K562 (cell line): ENCODE measurements around the gene GGA3. TPM values are rescaled to one million over a fixed set of nuclear protein-coding genes. Genes with fewer than 3 reads are reported as not detected.

ENCODE experiments used
- ATAC-seq: fragments of 200-7000 bp; cut with Tn5 transposase; 3 replicates; pipeline ENCODE4 v1.9.1; 2020; ENCODE audit warnings: moderate library complexity
- BruUV-seq: library from RNA; stranded (reverse); fragments of 400-500 nt; replicated peaks from 2 replicates; lab custom pipeline; 2021; lab: Mats Ljungman, UMichigan
- CTCF ChIA-PET: fragments of 300-600 bp; formaldehyde crosslinking; extraction: SDS; loops from one replicate; lab custom pipeline; 2021; ENCODE audit warnings: low intra/inter-chr PET ratio; lab: Yijun Ruan, JAX
- POLR2A ChIA-PET: fragments of 300-600, 350-650 bp; sonication (Branson Sonifier 250); formaldehyde crosslinking; extraction: SDS; loops from one replicate; lab custom pipeline; 2021; ENCODE audit warnings: antibody characterized with exemption, inconsistent platforms; lab: Yijun Ruan, JAX
- DNase-seq, 4 experiments: peaks; one replicate each; pipeline versions ENCODE4 v3.0.0 to v3.0.0-alpha.2; 2011 to 2018; ENCODE audit warnings: low spot score in 3 of 4, mixed read lengths in 3 of 4; ENCODE audit errors: extremely low read depth in 1 of 4
- FAIRE-seq: peaks from 2 replicates; lab custom pipeline; 2011; peaks lifted over from hg19 to GRCh38; lab: Jason Lieb, UNC
- H2AFZ ChIP-seq: 2 replicates; pipeline ENCODE4 v1.6.0; 2011; ENCODE audit warnings: low read depth, low read length, control low read depth, inconsistent platforms
- H3K27ac ChIP-seq: fragments of 200-600 bp; 3 replicates; pipeline ENCODE4 v1.8.0; 2011; ENCODE audit warnings: low read depth, mild to moderate bottlenecking, control low read depth, inconsistent platforms, low read length, moderate library complexity, mixed read lengths; ENCODE audit errors: extremely low read depth
- H3K27me3 ChIP-seq, 2 experiments: fragments of 300-600 bp in 1 of 2; 2 replicates in 1 of 2; 3 replicates in 1 of 2; pipeline versions ENCODE4 v1.6.0 to v1.8.0; 2011; ENCODE audit warnings: inconsistent platforms in 2 of 2, low read length in 2 of 2, mild to moderate bottlenecking in 1 of 2, mixed read lengths in 1 of 2, moderate library complexity in 1 of 2; ENCODE audit not compliant: control insufficient read depth in 2 of 2, insufficient read depth in 2 of 2
- H3K36me3 ChIP-seq: fragments of 300-600 bp; 3 replicates; pipeline ENCODE4 v1.8.0; 2011; ENCODE audit warnings: mild to moderate bottlenecking, low read length, inconsistent platforms; ENCODE audit not compliant: control insufficient read depth, insufficient read depth
- H3K4me1 ChIP-seq, 2 experiments: fragments of 200-600 bp in 1 of 2; replicated peaks in 1 of 2; 2 replicates in 1 of 2; 3 replicates in 1 of 2; pipeline versions ENCODE4 v1.5.1 to v1.8.0; 2011; ENCODE audit warnings: inconsistent platforms in 2 of 2, low read length in 2 of 2, mild to moderate bottlenecking in 1 of 2, mixed read lengths in 1 of 2, moderate library complexity in 1 of 2; ENCODE audit not compliant: control insufficient read depth in 2 of 2, insufficient read depth in 2 of 2
- H3K4me2 ChIP-seq: 2 replicates; pipeline ENCODE4 v1.6.1; 2011; ENCODE audit warnings: low read length, control low read depth, inconsistent platforms, mixed read lengths; ENCODE audit not compliant: insufficient read depth
- H3K4me3 ChIP-seq: fragments of 200-600 bp; sonication (generic), shearing (Covaris generic); 2 replicates; pipeline ENCODE4 v1.5.1; 2016; ENCODE audit warnings: control low read depth, inconsistent platforms
- H3K79me2 ChIP-seq: fragments of 200-600 bp; 3 replicates; pipeline ENCODE4 v1.8.0; 2011; ENCODE audit warnings: low read length, inconsistent platforms; ENCODE audit not compliant: control insufficient read depth, insufficient read depth
- H3K9ac ChIP-seq, 2 experiments: 2 replicates each; pipeline versions ENCODE4 v1.6.0 to v1.6.1; 2011; ENCODE audit warnings: low read depth in 2 of 2, low read length in 2 of 2, control low read depth in 1 of 2, inconsistent platforms in 1 of 2, mild to moderate bottlenecking in 1 of 2, mixed read lengths in 1 of 2; ENCODE audit not compliant: insufficient read depth in 1 of 2
- H3K9me1 ChIP-seq: one replicate; pipeline ENCODE4 v1.6.0; 2011; ENCODE audit warnings: inconsistent platforms, mild to moderate bottlenecking, low read length, moderate library complexity; ENCODE audit not compliant: control insufficient read depth, insufficient read depth
- H3K9me3 ChIP-seq: replicated peaks from 2 replicates; pipeline ENCODE4 v1.5.1; 2011; ENCODE audit warnings: low read depth, low read length, inconsistent platforms; ENCODE audit not compliant: control insufficient read depth, insufficient read depth
- H4K20me1 ChIP-seq: replicated peaks from 2 replicates; pipeline ENCODE4 v1.6.1; 2011; ENCODE audit warnings: low read length, inconsistent platforms, mixed read lengths; ENCODE audit not compliant: control insufficient read depth, insufficient read depth
- AFF1 ChIP-seq, 2 experiments: fragments of 450-650 bp; IDR thresholded peaks; 2 replicates each; pipeline ENCODE4 v1.6.1; 2018; ENCODE audit warnings: mild to moderate bottlenecking in 2 of 2, low read depth in 1 of 2; ENCODE audit not compliant: partially characterized antibody in 2 of 2
- BCL6 ChIP-seq: fragments of 250-450 bp; sonication (Bioruptor Pico); IDR thresholded peaks from 2 replicates; pipeline ENCODE4 v1.4.0; 2020
- BRD4 ChIP-seq: fragments of 200-600 bp; sonication (generic); IDR thresholded peaks from 2 replicates; pipeline ENCODE4 v1.6.1; 2017; ENCODE audit warnings: inconsistent platforms
- CBFA2T3 ChIP-seq: fragments of 450-650 bp; IDR thresholded peaks from 2 replicates; pipeline ENCODE4 v1.6.1; 2017
- ELF2 ChIP-seq: fragments of 250-450 bp; sonication (Bioruptor Pico); IDR thresholded peaks from 2 replicates; pipeline ENCODE4 v1.5.0; 2021; ENCODE audit warnings: mild to moderate bottlenecking
- GABPB1 ChIP-seq: sonication (generic); formaldehyde crosslinking; IDR thresholded peaks from 2 replicates; pipeline ENCODE4 v1.8.0; 2022; ENCODE audit warnings: mild to moderate bottlenecking, missing genetic modification reagents
- MYC ChIP-seq, 2 experiments: fragments of 250-450 bp in 1 of 2; sonication (Bioruptor Pico) in 1 of 2; IDR thresholded peaks; 2 replicates each; pipeline versions ENCODE4 v1.5.1 to v1.6.1; 2012 to 2021; ENCODE audit warnings: low read depth in 2 of 2, borderline replicate concordance in 1 of 2, improper control_type of control experiment in 1 of 2, low read length in 1 of 2, mild to moderate bottlenecking in 1 of 2, moderate library complexity in 1 of 2
- PHTF2 ChIP-seq: fragments of 250-450 bp; sonication (Bioruptor Pico); IDR thresholded peaks from 2 replicates; pipeline ENCODE4 v1.5.0; 2021; ENCODE audit warnings: mild to moderate bottlenecking
- SRF ChIP-seq, 2 experiments: fragments of 250-450, 450-650 bp in 1 of 2; sonication (Bioruptor Pico) in 1 of 2; sonication (generic) in 1 of 2; formaldehyde crosslinking; IDR thresholded peaks; 2 replicates each; pipeline versions ENCODE4 v1.5.0 to v1.5.1; 2020 to 2022; ENCODE audit warnings: mild to moderate bottlenecking in 1 of 2, missing genetic modification reagents in 1 of 2
- SRSF1 ChIP-seq: fragments of 200-400 bp; formaldehyde crosslinking; IDR thresholded peaks from 2 replicates; pipeline ENCODE4 v1.6.1; 2017; ENCODE audit warnings: mild to moderate bottlenecking, low read depth, low read length, moderate library complexity
- TAL1 ChIP-seq: fragments of 450-650 bp; IDR thresholded peaks from 2 replicates; pipeline ENCODE4 v1.6.1; 2016; ENCODE audit warnings: mild to moderate bottlenecking
- TBP ChIP-seq: optimal IDR thresholded peaks from 2 replicates; pipeline ENCODE3; 2011; ENCODE audit warnings: low read depth, low read length, improper control_type of control experiment
- ZBTB5 ChIP-seq: fragments of 450-650 bp; IDR thresholded peaks from 2 replicates; pipeline ENCODE4 v1.6.1; 2017; ENCODE audit warnings: antibody characterized with exemption
- ZNF121 ChIP-seq: sonication (generic); formaldehyde crosslinking; conservative IDR thresholded peaks from 2 replicates; pipeline ENCODE4 v1.8.0; 2022; ENCODE audit warnings: missing genetic modification reagents
- ZNF224 ChIP-seq: sonication (generic); formaldehyde crosslinking; IDR thresholded peaks from 2 replicates; pipeline ENCODE4 v1.8.0; 2022; ENCODE audit warnings: mild to moderate bottlenecking, missing genetic modification reagents
- ZNF24 ChIP-seq: fragments of 450-650 bp; IDR thresholded peaks from 2 replicates; pipeline ENCODE4 v1.6.1; 2016
- ZNF311 ChIP-seq: fragments of 250-450 bp; sonication (Bioruptor Pico); IDR thresholded peaks from 2 replicates; pipeline ENCODE4 v1.4.0; 2020; ENCODE audit warnings: mild to moderate bottlenecking, moderate library complexity
- WGBS: fragments of 100-300 bp; shearing (Covaris generic); methylation state at CpG from one replicate; pipeline ENCODE4 v1.1.6; 2016; ENCODE audit warnings: low coverage, mixed read lengths; ENCODE audit not compliant: insufficient coverage; ENCODE audit errors: missing lambda C conversion rate; 5-methylcytosine and 5-hydroxymethylcytosine counted together
- in situ Hi-C: fragments of 300-500 bp; cut with MboI; formaldehyde crosslinking; loops from 4 replicates; pipeline ENCODE4 v1.15.0; 2018; ENCODE audit warnings: inconsistent platforms, mixed read lengths
- intact Hi-C: fragments of 100-400 bp; cut with micrococcal nuclease; formaldehyde crosslinking; loops from 2 replicates; pipeline ENCODE4 v1.14.2; 2022
- polyA plus RNA-seq, 8 experiments: library from polyadenylated mRNA; depleted of rRNA in 4 of 8; stranded (reverse) in 5 of 8; unstranded in 3 of 8; fragments of >200 nt; fragmentation: Nextera tagmentation in 2 of 8; fragmentation: Illumina TruSeq in 1 of 8; extraction: Ambion mirVana in 2 of 8; extraction: Trizol in 1 of 8; gene quantifications; 2 replicates each; pipeline versions ENCODE4 v1.2.1 to v1.2.3, GENCODE V29; 2011 to 2014; ENCODE audit warnings: inconsistent platforms in 1 of 8, missing spikeins in 1 of 8
- total RNA-seq, 7 experiments: library from RNA; depleted of rRNA in 6 of 7; stranded (reverse); fragments of >200 nt in 6 of 7; fragmentation: Illumina TruSeq in 2 of 7; extraction: Trizol in 2 of 7; gene quantifications; 2 replicates each; pipeline versions ENCODE4 v1.2.1 to v1.2.3, GENCODE V29; 2011 to 2021; ENCODE audit warnings: low replicate concordance in 1 of 7

Gene GGA3
- total and polyA plus RNA-seq, 9 of the 15 experiments (the other 6 are each of a cell fraction or from before 2014, with no cell fraction given) = 5.7 to 64.9 (median 25.4) TPM

GRCh38 chr17:75209061-75209460 is 52.3 kb downstream of the GGA3 start:
- no peak for FAIRE-seq
- no peak overlapping the region for H3K4me2 ChIP-seq
- peaks cover 0 to 8% of the 10 kb centered on the region in 2 experiments; a peak in 2 of 5 replicates for H3K4me1 ChIP-seq
- H3K4me3 ChIP-seq = no peak overlapping the region
- TF ChIP-seq ZNF224 (CRISPR knock-in tag) = no peak
- no peak for TF ChIP-seq TAL1
- no peak for TF ChIP-seq BRD4
- no peak for TF ChIP-seq TBP
- TF ChIP-seq ZNF121 (CRISPR knock-in tag) = no peak
- no peak for TF ChIP-seq GABPB1
- TF ChIP-seq ZBTB5 = no peak
- TF ChIP-seq BCL6 (CRISPR knock-in tag) = no peak
- TF ChIP-seq CBFA2T3 = no peak
- no peak for TF ChIP-seq PHTF2 (CRISPR knock-in tag)
- no peak for TF ChIP-seq ZNF311
- no peak for TF ChIP-seq SRF (CRISPR knock-in tag; IDR thresholded peaks at IDR 0.05)
- TF ChIP-seq MYC (IDR thresholded peaks at IDR 0.05; ENCODE audit: low read depth, low read length) = no peak
- TF ChIP-seq MYC (CRISPR knock-in tag; IDR thresholded peaks at IDR 0.05; ENCODE audit: borderline replicate concordance, low read depth) = no peak
- TF ChIP-seq SRSF1 = no peak
- no peak for TF ChIP-seq AFF1 (IDR thresholded peaks at IDR 0.05; ENCODE audit: low read depth in 1 of 2, partially characterized antibody in 2 of 2)
- TF ChIP-seq ELF2 (CRISPR knock-in tag) = no peak
- no peak for TF ChIP-seq ZNF24
- ChIA-PET CTCF (no interaction called here), POLR2A (interaction anchor here (0.5 to 1.3 kb wide), 9 partner anchors 9 to 90 kb away, joined by 3 to 7 read pairs (median 3); no protein-coding TSS in a partner anchor)
- DNase-seq = no peak
- no peak for ATAC-seq
- no peaks in the 10 kb centered on the region for H3K27me3 ChIP-seq
- intact Hi-C loops (no loop called here), in situ Hi-C loops (no loop called here)
- peaks cover 58% of the 10 kb centered on the region for H3K79me2 ChIP-seq
- H4K20me1 ChIP-seq = no peaks in the 10 kb centered on the region
- H3K9me1 ChIP-seq = no peaks in the 10 kb centered on the region
- no peak overlapping the region for H3K9ac ChIP-seq
- no peak overlapping the region for H2AFZ ChIP-seq
- 89% methylated on average over 3 of the region's 3 CpGs for WGBS
- peaks cover 54% of the 10 kb centered on the region for H3K36me3 ChIP-seq
- no peak overlapping the region for H3K27ac ChIP-seq
- no peaks in the 10 kb centered on the region for H3K9me3 ChIP-seq
- no TSS peak for BruUV-seq
